COLO668 (cell line): ENCODE results near the gene ZNF784.

Source experiments
- DNase-seq: peaks from one replicate; lab custom pipeline; 2025; ENCODE audit not compliant: unreplicated experiment; lab: John Stamatoyannopoulos, UW

The ZNF784 gene

GRCh38 chr19:55622242-55622969 is 2.0 kb downstream of the ZNF784 start:
- DNase-seq, result no peak

- DNase-seq, result no peak
Observed at GRCh38 chr19:55621673-55622231, 2.6 kb downstream of the ZNF784 start.

- no peak for DNase-seq
Observed at GRCh38 chr19:55621205-55621672, 3.1 kb downstream of the ZNF784 start.

- no peak for DNase-seq
Observed at GRCh38 chr19:55620410-55621204, 3.8 kb downstream of the ZNF784 start.

- no peak for DNase-seq
Observed at GRCh38 chr19:55619286-55619685, 5.1 kb downstream of the ZNF784 start.

- no peak for DNase-seq
Observed at GRCh38 chr19:55618426-55618825, 5.9 kb downstream of the ZNF784 start.

- no peak for DNase-seq
Observed at GRCh38 chr19:55617426-55617825, 6.9 kb downstream of the ZNF784 start.

GRCh38 chr19:55616395-55616875 is 7.9 kb downstream of the ZNF784 start:
- no peak for DNase-seq

GRCh38 chr19:55615543-55616394 is 8.6 kb downstream of the ZNF784 start:
- no peak for DNase-seq

- no peak for DNase-seq
Observed at GRCh38 chr19:55614711-55615542, 9.4 kb downstream of the ZNF784 start.

- DNase-seq, result no peak
Observed at GRCh38 chr19:55613930-55614710, 10.2 kb downstream of the ZNF784 start.

- DNase-seq, result no peak
Observed at GRCh38 chr19:55613396-55613795, 11.0 kb downstream of the ZNF784 start.

- no peak for DNase-seq
Observed at GRCh38 chr19:55611983-55612645, 12.3 kb downstream of the ZNF784 start.

- DNase-seq, result no peak
Observed at GRCh38 chr19:55611300-55611982, 12.9 kb downstream of the ZNF784 start.

GRCh38 chr19:55609326-55609725 is 15.0 kb downstream of the ZNF784 start:
- DNase-seq, result no peak

- DNase-seq, result no peak
Observed at GRCh38 chr19:55606817-55607216, 17.5 kb downstream of the ZNF784 start.

GRCh38 chr19:55606471-55606787 is 17.9 kb downstream of the ZNF784 start:
- DNase-seq, result no peak
